BLaER1 (cell line): ENCODE results near the gene PHLPP1.

Source experiments
- H3K27ac ChIP-seq: shearing (Covaris generic); formaldehyde crosslinking; 2 replicates; pipeline ENCODE4 v1.8.1; 2022
- H3K27me3 ChIP-seq: shearing (Covaris generic); formaldehyde crosslinking; 2 replicates; pipeline ENCODE4 v1.8.1; 2022
- H3K36me3 ChIP-seq: shearing (Covaris generic); formaldehyde crosslinking; 2 replicates; pipeline ENCODE4 v1.8.1; 2022
- H3K4me1 ChIP-seq: shearing (Covaris generic); formaldehyde crosslinking; 2 replicates; pipeline ENCODE4 v1.8.1; 2022
- H3K4me2 ChIP-seq: shearing (Covaris generic); formaldehyde crosslinking; 2 replicates; pipeline ENCODE4 v1.8.1; 2022
- H3K4me3 ChIP-seq: shearing (Covaris generic); formaldehyde crosslinking; 2 replicates; pipeline ENCODE4 v1.8.1; 2022
- H3K9ac ChIP-seq: shearing (Covaris generic); formaldehyde crosslinking; 2 replicates; pipeline ENCODE4 v1.8.1; 2022
- H3K9me3 ChIP-seq: shearing (Covaris generic); formaldehyde crosslinking; 2 replicates; pipeline ENCODE4 v1.8.1; 2022
- H4K20me1 ChIP-seq: shearing (Covaris generic); formaldehyde crosslinking; 2 replicates; pipeline ENCODE4 v1.8.1; 2022
- Cebpa-rat ChIP-seq: shearing (Covaris generic); IDR thresholded peaks from 2 replicates; pipeline ENCODE4 v1.8.1; 2022

The PHLPP1 gene

GRCh38 chr18:62959481-62959880, 244.1 kb downstream of the PHLPP1 start:
- TF ChIP-seq Cebpa-rat: no peak
- Histone ChIP-seq H3K9ac (no peak overlapping the region), H3K36me3 (peaks cover 60% of the 10 kb centered on the region), H3K9me3 (no peaks in the 10 kb centered on the region), H3K4me3 (no peak overlapping the region), H3K27ac (no peak overlapping the region), H3K4me1 (peaks cover 10% of the 10 kb centered on the region), H4K20me1 (no peaks in the 10 kb centered on the region), H3K27me3 (no peaks in the 10 kb centered on the region), H3K4me2 (no peak overlapping the region)

- no peak overlapping the region for H3K4me2 ChIP-seq
These were observed 248.2 kb downstream of the PHLPP1 start for GRCh38 chr18:62963507-62963906.

DNA sequence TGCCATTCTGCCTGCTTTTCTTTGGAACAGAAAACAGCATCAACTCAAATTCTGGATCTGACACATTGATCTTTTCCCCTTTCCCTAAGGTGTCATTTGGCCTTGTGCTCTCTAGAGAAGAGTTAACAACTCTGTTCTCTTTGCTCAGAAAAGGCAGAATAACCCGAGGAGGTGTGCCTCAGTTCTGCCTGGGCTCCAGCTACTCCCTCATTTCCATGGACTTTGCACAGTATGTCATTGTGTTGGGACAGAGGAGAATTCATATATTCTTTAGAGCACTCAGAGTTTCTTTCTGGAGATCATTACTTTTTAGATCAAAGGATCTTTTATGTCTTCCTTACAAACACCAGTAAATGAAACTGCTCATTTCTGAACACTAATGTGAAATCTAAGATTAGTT, 249.1 kb downstream of the PHLPP1 start:
- Histone ChIP-seq H3K27ac (no peak overlapping the region), H3K4me1 (no peaks in the 10 kb centered on the region), H4K20me1 (no peaks in the 10 kb centered on the region), H3K4me2 (no peak overlapping the region), H3K27me3 (no peaks in the 10 kb centered on the region), H3K36me3 (peaks cover 71% of the 10 kb centered on the region), H3K9me3 (no peaks in the 10 kb centered on the region), H3K9ac (no peak overlapping the region), H3K4me3 (no peak overlapping the region)
- no peak for TF ChIP-seq Cebpa-rat

More at GRCh38 chr18:62963507-62963906, 248.2 kb downstream of the PHLPP1 start:
- Histone ChIP-seq H3K36me3 (peaks cover 75% of the 10 kb centered on the region), H3K9me3 (no peaks in the 10 kb centered on the region), H3K9ac (no peak overlapping the region), H3K4me1 (no peaks in the 10 kb centered on the region), H3K27ac (no peak overlapping the region), H4K20me1 (no peaks in the 10 kb centered on the region), H3K4me3 (no peak overlapping the region), H3K27me3 (no peaks in the 10 kb centered on the region)
- no peak for TF ChIP-seq Cebpa-rat

GRCh38 chr18:62967089-62967488, 251.7 kb downstream of the PHLPP1 start:
- no peak for TF ChIP-seq Cebpa-rat
- H3K4me3 ChIP-seq: no peak overlapping the region
- no peaks in the 10 kb centered on the region for H3K4me1 ChIP-seq
- no peak overlapping the region for H3K4me2 ChIP-seq
- no peaks in the 10 kb centered on the region for H3K27me3 ChIP-seq
- peaks cover 81% of the 10 kb centered on the region for H3K36me3 ChIP-seq
- H3K27ac ChIP-seq: no peak overlapping the region
- no peaks in the 10 kb centered on the region for H3K9me3 ChIP-seq
- no peak overlapping the region for H3K9ac ChIP-seq
- H4K20me1 ChIP-seq: no peaks in the 10 kb centered on the region

DNA sequence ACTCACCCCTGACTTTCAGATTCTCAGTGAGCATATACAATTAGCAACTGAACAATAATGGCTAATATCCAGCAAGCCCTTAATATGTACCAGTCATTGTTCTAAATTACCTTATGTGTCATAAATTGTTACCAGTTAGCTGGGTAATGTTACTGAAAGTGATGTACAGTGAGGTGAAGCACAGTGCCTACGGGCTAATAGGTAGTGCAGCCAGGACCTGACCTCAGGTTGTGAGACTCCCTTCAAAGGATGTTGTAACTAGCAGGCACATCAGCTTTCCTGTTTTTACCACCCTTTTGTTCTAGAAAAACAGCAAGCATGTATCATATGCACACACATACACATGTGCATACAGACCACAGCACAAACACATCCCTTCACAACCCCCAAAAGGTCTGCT, 258.3 kb downstream of the PHLPP1 start:
- Histone ChIP-seq H3K4me3 (no peak overlapping the region), H3K27me3 (no peaks in the 10 kb centered on the region), H3K9me3 (no peaks in the 10 kb centered on the region), H4K20me1 (peaks cover 15% of the 10 kb centered on the region; the same call in 1 of the 2 replicates), H3K4me2 (no peak overlapping the region), H3K9ac (no peak overlapping the region), H3K4me1 (peaks cover 4% of the 10 kb centered on the region), H3K36me3 (peaks cover 87% of the 10 kb centered on the region), H3K27ac (no peak overlapping the region)
- no peak for TF ChIP-seq Cebpa-rat

DNA sequence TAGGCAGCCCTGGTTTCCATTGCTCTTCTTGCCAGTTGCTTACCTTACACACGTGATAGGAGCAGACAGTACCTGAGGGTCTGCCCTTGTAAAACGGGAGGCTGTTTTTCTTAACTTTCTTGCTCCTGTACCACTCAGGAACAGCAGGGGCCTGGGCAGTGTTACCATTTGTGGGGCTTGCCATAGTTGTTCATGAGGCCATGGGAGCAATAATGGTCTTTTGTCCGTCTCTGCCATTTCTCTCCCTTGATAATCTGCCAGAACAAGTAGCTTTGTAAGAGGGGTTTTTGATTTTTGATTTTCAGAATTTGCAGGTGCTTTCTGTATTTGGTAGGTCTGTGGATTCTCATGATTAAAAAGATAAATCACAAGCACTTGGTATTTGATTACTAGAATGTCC, 259.0 kb downstream of the PHLPP1 start:
- TF ChIP-seq Cebpa-rat: no peak
- Histone ChIP-seq H3K4me1 (peaks cover 11% of the 10 kb centered on the region), H3K9ac (no peak overlapping the region)

GRCh38 chr18:62974928-62975675, 259.8 kb downstream of the PHLPP1 start:
- no peak for TF ChIP-seq Cebpa-rat
- Histone ChIP-seq H3K27ac (no peak overlapping the region), H4K20me1 (peaks cover 21% of the 10 kb centered on the region; the same call in 1 of the 2 replicates), H3K9me3 (no peaks in the 10 kb centered on the region), H3K27me3 (no peaks in the 10 kb centered on the region), H3K4me3 (no peak overlapping the region), H3K36me3 (peaks cover 94% of the 10 kb centered on the region), H3K9ac (no peak overlapping the region), H3K4me1 (peaks cover 18% of the 10 kb centered on the region), H3K4me2 (no peak overlapping the region)

More for the DNA sequence above, 259.0 kb downstream of the PHLPP1 start:
- Histone ChIP-seq H4K20me1 (peaks cover 21% of the 10 kb centered on the region; the same call in 1 of the 2 replicates), H3K4me3 (no peak overlapping the region), H3K4me2 (no peak overlapping the region), H3K27me3 (no peaks in the 10 kb centered on the region), H3K36me3 (peaks cover 93% of the 10 kb centered on the region), H3K27ac (no peak overlapping the region), H3K9me3 (no peaks in the 10 kb centered on the region)

GRCh38 chr18:62975785-62976184, 260.4 kb downstream of the PHLPP1 start:
- peaks cover 21% of the 10 kb centered on the region; the same call in 1 of the 2 replicates for H4K20me1 ChIP-seq
- H3K36me3 ChIP-seq: peaks cover 94% of the 10 kb centered on the region
- H3K4me1 ChIP-seq: peaks cover 18% of the 10 kb centered on the region
- no peak overlapping the region for H3K4me3 ChIP-seq
- H3K9ac ChIP-seq: no peak overlapping the region
- no peak overlapping the region for H3K4me2 ChIP-seq
- no peak overlapping the region for H3K27ac ChIP-seq
- TF ChIP-seq Cebpa-rat: no peak
- H3K9me3 ChIP-seq: no peaks in the 10 kb centered on the region
- no peaks in the 10 kb centered on the region for H3K27me3 ChIP-seq

- no peak overlapping the region for H3K9ac ChIP-seq
- peaks cover 21% of the 10 kb centered on the region; the same call in 1 of the 2 replicates for H4K20me1 ChIP-seq
- no peaks in the 10 kb centered on the region for H3K9me3 ChIP-seq
- no peak overlapping the region for H3K4me2 ChIP-seq
- TF ChIP-seq Cebpa-rat: no peak
- H3K4me3 ChIP-seq: no peak overlapping the region
- peaks cover 95% of the 10 kb centered on the region for H3K36me3 ChIP-seq
- peaks cover 18% of the 10 kb centered on the region for H3K4me1 ChIP-seq
- H3K27ac ChIP-seq: no peak overlapping the region
- H3K27me3 ChIP-seq: no peaks in the 10 kb centered on the region
These were observed 260.9 kb downstream of the PHLPP1 start for GRCh38 chr18:62976227-62976626.

- no peak overlapping the region for H3K9ac ChIP-seq
- peaks cover 90% of the 10 kb centered on the region for H3K36me3 ChIP-seq
- H3K27me3 ChIP-seq: no peaks in the 10 kb centered on the region
- no peak overlapping the region for H3K4me2 ChIP-seq
- H3K27ac ChIP-seq: no peak overlapping the region
- H3K4me1 ChIP-seq: peaks cover 27% of the 10 kb centered on the region
- no peak for TF ChIP-seq Cebpa-rat
- no peak overlapping the region for H3K4me3 ChIP-seq
- H3K9me3 ChIP-seq: no peaks in the 10 kb centered on the region
- H4K20me1 ChIP-seq: peaks cover 21% of the 10 kb centered on the region; the same call in 1 of the 2 replicates
These were observed 262.2 kb downstream of the PHLPP1 start for GRCh38 chr18:62977512-62977911.
